Activated CD4-positive, CD25-positive, alpha-beta regulatory T cell (primary cell): ENCODE measurements around the gene KRTAP5-9.
"Not testable (repeated sequence)": the region's sequence is repeated elsewhere in the genome, so short reads cannot be mapped to it uniquely, and the experiment has no call there.

Experiments
- DNase-seq, 4 experiments: peaks; one replicate each; lab custom pipeline; 2025; lab: John Stamatoyannopoulos, UW

Gene KRTAP5-9

GRCh38 chr11:71534711-71535608 is 13.3 kb upstream of the KRTAP5-9 start:
- not testable (repeated sequence) for DNase-seq

- DNase-seq = no peak
These were observed 12.4 kb upstream of the KRTAP5-9 start for GRCh38 chr11:71535825-71536224.

GRCh38 chr11:71537537-71537936 is 10.7 kb upstream of the KRTAP5-9 start:
- DNase-seq = no peak

- not testable (repeated sequence) for DNase-seq
These were observed 10.1 kb upstream of the KRTAP5-9 start, which contains the start of gene KRTAP5-8 for GRCh38 chr11:71537977-71538665. Gene KRTAP5-8, plus strand, starts transcription at chr11:71538025. Its CDS starts 31 bp downstream, at chr11:71538056.

GRCh38 chr11:71538666-71538990 is 9.6 kb upstream of the KRTAP5-9 start:
- DNase-seq = no peak

- no peak for DNase-seq
These were observed 9.2 kb upstream of the KRTAP5-9 start for GRCh38 chr11:71539017-71539416.

GRCh38 chr11:71539971-71540370 is 8.2 kb upstream of the KRTAP5-9 start:
- not testable (repeated sequence) for DNase-seq

- DNase-seq = not testable (repeated sequence)
These were observed 7.5 kb upstream of the KRTAP5-9 start for GRCh38 chr11:71540521-71541304.

- DNase-seq = no peak
These were observed 5.8 kb upstream of the KRTAP5-9 start for GRCh38 chr11:71542382-71542781.

GRCh38 chr11:71542879-71543777 is 5.1 kb upstream of the KRTAP5-9 start:
- no peak for DNase-seq

GRCh38 chr11:71543866-71544265 is 4.4 kb upstream of the KRTAP5-9 start:
- DNase-seq = no peak

- DNase-seq = no peak
These were observed 3.5 kb upstream of the KRTAP5-9 start for GRCh38 chr11:71544525-71545214.

- no peak for DNase-seq
These were observed 2.7 kb upstream of the KRTAP5-9 start for GRCh38 chr11:71545405-71545966.

- DNase-seq = no peak
These were observed 514 bp downstream of the KRTAP5-9 start for GRCh38 chr11:71548716-71549151.

- DNase-seq = no peak
These were observed 3.5 kb downstream of the KRTAP5-9 start for GRCh38 chr11:71551711-71552110.

- no peak for DNase-seq
These were observed 6.8 kb downstream of the KRTAP5-9 start for GRCh38 chr11:71554996-71555395.

GRCh38 chr11:71555508-71555907 is 7.3 kb downstream of the KRTAP5-9 start:
- DNase-seq = no peak

- DNase-seq = no peak
These were observed 7.8 kb downstream of the KRTAP5-9 start for GRCh38 chr11:71556018-71556417.

GRCh38 chr11:71557257-71557656 is 9.0 kb downstream of the KRTAP5-9 start:
- no peak for DNase-seq

- no peak for DNase-seq
These were observed 10.8 kb downstream of the KRTAP5-9 start for GRCh38 chr11:71558996-71559395.
